ENCODE data around the gene CACNG8. TPM values are rescaled to one million over a fixed set of nuclear protein-coding genes. Genes with fewer than 3 reads are reported as not detected.

The CACNG8 gene
- total RNA-seq, 1 experiment from 2014 or later, result 0.91 TPM

DNA sequence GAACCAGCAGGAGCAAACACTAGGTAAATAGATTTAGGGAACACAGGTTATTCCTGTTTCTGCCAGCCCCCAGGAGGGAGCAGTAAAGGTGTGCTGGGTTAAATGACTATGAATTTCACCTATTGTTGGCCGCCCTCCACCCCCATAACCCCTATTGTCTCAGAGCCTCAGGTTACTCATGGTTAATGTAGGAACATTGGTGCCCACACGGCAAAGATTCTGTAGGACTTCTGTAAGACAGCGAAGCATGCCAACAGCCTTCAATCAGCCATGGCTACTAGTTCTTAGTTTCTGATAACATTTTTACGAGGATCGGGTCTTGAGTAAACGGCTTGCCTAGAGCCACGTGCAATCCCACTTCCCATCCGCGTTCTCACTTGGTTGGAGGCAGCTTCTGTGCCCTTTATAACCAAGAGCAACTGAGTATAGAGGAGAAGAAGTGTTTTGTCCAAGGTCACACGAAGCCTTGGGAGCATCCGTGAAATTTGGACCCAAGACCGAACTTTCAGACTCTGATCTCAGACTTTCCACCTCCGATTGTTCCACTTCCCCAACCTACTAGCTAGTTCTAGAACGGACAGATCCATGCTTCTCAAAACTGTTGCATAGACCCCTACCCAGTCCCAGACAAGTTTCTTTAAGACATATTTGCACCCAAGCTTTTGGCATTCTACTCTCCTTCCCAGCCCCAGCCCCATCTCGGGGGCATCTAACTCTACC, 5.1 kb upstream of the CACNG8 start:
- no peak for DNase-seq
- Histone ChIP-seq H3K27me3 (replicated peaks; ENCODE audit: control insufficient read depth, insufficient read depth, low read length) (no peaks in the 10 kb centered on the region), H3K4me1 (no peaks in the 10 kb centered on the region), H3K36me3 (ENCODE audit: control insufficient read depth, insufficient read depth, low read length) (no peaks in the 10 kb centered on the region), H3K4me3 (ENCODE audit: low read depth, low read length) (no peak overlapping the region), H3K9me3 (no peaks in the 10 kb centered on the region)
- Mint-ChIP-seq H3K9me3 (ENCODE audit: unreplicated experiment) (no peaks in the 10 kb centered on the region), H3K4me3 (ENCODE audit: unreplicated experiment) (no peak overlapping the region), H3K27me3 (ENCODE audit: insufficient read depth, unreplicated experiment) (peaks cover 18% of the 10 kb centered on the region), H3K27ac (ENCODE audit: unreplicated experiment) (no peak overlapping the region), H3K36me3 (ENCODE audit: insufficient read depth, unreplicated experiment) (no peaks in the 10 kb centered on the region), H3K4me1 (ENCODE audit: low read depth, unreplicated experiment) (no peaks in the 10 kb centered on the region)
- POLR2A ChIA-PET, result no interaction called here
- TF ChIP-seq, protein P1, sequence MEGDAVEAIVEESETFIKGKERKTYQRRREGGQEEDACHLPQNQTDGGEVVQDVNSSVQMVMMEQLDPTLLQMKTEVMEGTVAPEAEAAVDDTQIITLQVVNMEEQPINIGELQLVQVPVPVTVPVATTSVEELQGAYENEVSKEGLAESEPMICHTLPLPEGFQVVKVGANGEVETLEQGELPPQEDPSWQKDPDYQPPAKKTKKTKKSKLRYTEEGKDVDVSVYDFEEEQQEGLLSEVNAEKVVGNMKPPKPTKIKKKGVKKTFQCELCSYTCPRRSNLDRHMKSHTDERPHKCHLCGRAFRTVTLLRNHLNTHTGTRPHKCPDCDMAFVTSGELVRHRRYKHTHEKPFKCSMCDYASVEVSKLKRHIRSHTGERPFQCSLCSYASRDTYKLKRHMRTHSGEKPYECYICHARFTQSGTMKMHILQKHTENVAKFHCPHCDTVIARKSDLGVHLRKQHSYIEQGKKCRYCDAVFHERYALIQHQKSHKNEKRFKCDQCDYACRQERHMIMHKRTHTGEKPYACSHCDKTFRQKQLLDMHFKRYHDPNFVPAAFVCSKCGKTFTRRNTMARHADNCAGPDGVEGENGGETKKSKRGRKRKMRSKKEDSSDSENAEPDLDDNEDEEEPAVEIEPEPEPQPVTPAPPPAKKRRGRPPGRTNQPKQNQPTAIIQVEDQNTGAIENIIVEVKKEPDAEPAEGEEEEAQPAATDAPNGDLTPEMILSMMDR (IDR thresholded peaks at IDR 0.05; ENCODE audit: insufficient read depth in 1 of 2, low read depth in 1 of 2, low read length in 1 of 2, severe bottlenecking in 1 of 2, unreplicated experiment in 1 of 2), result no peak
- no TSS peak for BruUV-seq (replicated peaks)
- intact Hi-C loops (cut with micrococcal nuclease; ENCODE audit: unreplicated experiment), result no loop called here
- CTCF ChIA-PET, result no interaction called here

DNA sequence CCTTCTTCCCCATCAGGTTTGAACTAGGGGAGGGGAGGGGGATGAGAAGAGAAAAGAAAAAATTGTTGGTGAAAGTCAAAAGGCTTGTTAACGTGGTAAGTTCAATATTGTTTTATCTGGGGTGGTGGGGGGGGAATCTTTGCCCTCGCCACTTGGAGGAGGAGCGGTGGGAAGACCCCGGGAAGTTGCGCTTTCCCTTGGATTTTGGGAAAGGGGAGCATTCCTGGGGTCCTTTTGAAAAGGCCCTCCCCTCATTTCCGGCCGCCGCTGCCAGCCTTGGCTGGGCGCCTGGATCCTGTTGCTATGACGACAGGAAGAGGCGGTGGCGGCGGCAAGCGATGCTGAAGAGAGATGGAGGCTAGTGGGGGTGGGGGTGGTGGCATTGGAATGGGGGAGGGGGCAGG, 4.6 kb upstream of the CACNG8 start:
- TF ChIP-seq, protein P1 (IDR thresholded peaks at IDR 0.05; ENCODE audit: insufficient read depth in 1 of 2, low read depth in 1 of 2, low read length in 1 of 2, severe bottlenecking in 1 of 2, unreplicated experiment in 1 of 2), result no peak
- Mint-ChIP-seq H3K36me3 (ENCODE audit: insufficient read depth, unreplicated experiment) (no peaks in the 10 kb centered on the region), H3K4me3 (ENCODE audit: unreplicated experiment) (no peak overlapping the region), H3K27me3 (ENCODE audit: insufficient read depth, unreplicated experiment) (peaks cover 18% of the 10 kb centered on the region), H3K9me3 (ENCODE audit: unreplicated experiment) (no peaks in the 10 kb centered on the region), H3K27ac (ENCODE audit: unreplicated experiment) (no peak overlapping the region), H3K4me1 (ENCODE audit: low read depth, unreplicated experiment) (no peaks in the 10 kb centered on the region)
- no peak overlapping the region for H3K4me3 ChIP-seq (ENCODE audit: low read depth, low read length)
- no peaks in the 10 kb centered on the region for H3K4me1 ChIP-seq
- DNase-seq, result no peak
- H3K27me3 ChIP-seq (replicated peaks; ENCODE audit: control insufficient read depth, insufficient read depth, low read length), result no peaks in the 10 kb centered on the region
- ChIA-PET POLR2A (no interaction called here), CTCF (no interaction called here)
- intact Hi-C loops (cut with micrococcal nuclease; ENCODE audit: unreplicated experiment), result no loop called here
- no peaks in the 10 kb centered on the region for H3K36me3 ChIP-seq (ENCODE audit: control insufficient read depth, insufficient read depth, low read length)
- no peaks in the 10 kb centered on the region for H3K9me3 ChIP-seq
- no TSS peak for BruUV-seq (replicated peaks)

DNA sequence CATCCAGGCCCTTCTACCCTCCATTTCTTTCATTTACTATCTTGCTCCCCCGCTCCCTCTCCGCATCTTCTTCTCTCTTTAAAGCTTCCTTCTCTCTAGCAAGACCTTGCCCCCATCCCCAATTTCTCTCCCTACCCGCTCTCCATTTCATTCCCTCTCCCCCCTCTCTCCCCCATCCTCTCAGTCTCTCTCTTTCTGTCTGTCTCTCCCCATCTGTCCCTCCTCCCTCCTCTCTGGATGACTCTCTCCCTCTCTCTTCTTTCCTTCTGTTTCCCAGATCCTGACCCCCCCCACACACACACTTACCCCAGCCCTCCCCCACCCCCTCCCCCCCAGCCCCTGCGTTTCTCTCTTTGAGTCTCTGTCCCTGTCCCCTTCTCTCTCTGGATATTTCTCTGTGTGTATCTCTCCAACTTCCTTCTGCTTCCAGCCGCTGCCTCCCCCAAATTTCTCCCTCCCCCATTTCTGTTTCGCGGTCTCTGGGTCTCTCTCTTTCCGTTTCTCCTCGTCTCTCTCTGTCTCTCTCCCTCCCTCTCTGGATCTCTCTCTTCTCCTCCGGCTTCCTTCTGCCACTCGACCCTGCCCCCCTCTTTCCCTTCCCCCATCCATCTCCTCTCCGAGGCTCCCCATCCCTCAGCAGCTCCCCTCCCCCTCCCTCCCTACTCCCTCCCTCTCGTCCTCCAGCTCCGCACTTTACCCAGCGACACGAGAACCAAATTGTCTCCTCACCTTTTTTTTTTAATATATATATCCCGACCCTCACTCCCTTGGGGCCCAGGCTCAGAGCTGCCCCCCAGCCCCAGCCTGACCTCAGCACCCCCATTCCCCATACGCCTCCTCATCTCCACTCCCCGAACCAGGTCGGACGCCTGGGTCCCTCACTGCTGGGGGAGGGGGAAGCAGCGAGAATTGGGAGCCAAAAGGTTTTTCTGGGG, 3.6 kb upstream of the CACNG8 start:
- no TSS peak for BruUV-seq (replicated peaks)

More for the DNA sequence above, 3.6 kb upstream of the CACNG8 start:
- no peak overlapping the region for H3K4me3 ChIP-seq (ENCODE audit: low read depth, low read length)
- TF ChIP-seq, protein P1 (IDR thresholded peaks at IDR 0.05; ENCODE audit: insufficient read depth in 1 of 2, low read depth in 1 of 2, low read length in 1 of 2, severe bottlenecking in 1 of 2, unreplicated experiment in 1 of 2), result no peak
- ChIA-PET CTCF (no interaction called here), POLR2A (no interaction called here)
- intact Hi-C loops (cut with micrococcal nuclease; ENCODE audit: unreplicated experiment), result no loop called here
- no peak overlapping the region for H3K27ac Mint-ChIP-seq (ENCODE audit: unreplicated experiment)
- no peak overlapping the region for H3K4me3 Mint-ChIP-seq (ENCODE audit: unreplicated experiment)
- peaks cover 23% of the 10 kb centered on the region for H3K27me3 Mint-ChIP-seq (ENCODE audit: insufficient read depth, unreplicated experiment)
- no peaks in the 10 kb centered on the region for H3K4me1 Mint-ChIP-seq (ENCODE audit: low read depth, unreplicated experiment)
- no peaks in the 10 kb centered on the region for H3K4me1 ChIP-seq
- H3K9me3 Mint-ChIP-seq (ENCODE audit: unreplicated experiment), result no peaks in the 10 kb centered on the region
- DNase-seq, result no peak
- no peaks in the 10 kb centered on the region for H3K27me3 ChIP-seq (replicated peaks; ENCODE audit: control insufficient read depth, insufficient read depth, low read length)
- H3K9me3 ChIP-seq, result no peaks in the 10 kb centered on the region
- no peaks in the 10 kb centered on the region for H3K36me3 Mint-ChIP-seq (ENCODE audit: insufficient read depth, unreplicated experiment)
- H3K36me3 ChIP-seq (ENCODE audit: control insufficient read depth, insufficient read depth, low read length), result no peaks in the 10 kb centered on the region
